Measurements from ENCODE around the gene GNB1L. TPM values are rescaled to one million over a fixed set of nuclear protein-coding genes. Genes with fewer than 3 reads are reported as not detected.

The GNB1L gene
- polyA plus RNA-seq, 1 donor from 2014 or later = 16.5 TPM

GRCh38 chr22:19869497-19870152 is 15.0 kb upstream of the GNB1L start:
- no peaks in the 10 kb centered on the region for H3K27me3 ChIP-seq (ENCODE audit: insufficient read depth, low read depth, low read length)
- no peaks in the 10 kb centered on the region for H3K79me2 ChIP-seq (replicated peaks; ENCODE audit: insufficient read depth, low read length)
- H3K4me3 ChIP-seq (ENCODE audit: low read length) = no peak overlapping the region
- no peaks in the 10 kb centered on the region for H3K36me3 ChIP-seq (ENCODE audit: insufficient read depth, low read length)
- H2AFZ ChIP-seq (ENCODE audit: low read depth, low read length) = no peak overlapping the region
- no peak for TF ChIP-seq CTCF (IDR thresholded peaks at IDR 0.05; ENCODE audit: poor library complexity, severe bottlenecking)
- no peak for TF ChIP-seq EP300 (conservative IDR thresholded peaks at IDR 0.05; ENCODE audit: poor library complexity, severe bottlenecking)
- no peak for TF ChIP-seq TAF1 (IDR thresholded peaks at IDR 0.05; ENCODE audit: low read depth)
- TF ChIP-seq REST (IDR thresholded peaks at IDR 0.05; ENCODE audit: borderline replicate concordance) = no peak
- TF ChIP-seq SMC3 (conservative IDR thresholded peaks at IDR 0.05; ENCODE audit: poor library complexity) = no peak
- no peak for TF ChIP-seq POLR2AphosphoS5 (IDR thresholded peaks at IDR 0.05)
- no peak for TF ChIP-seq RAD21 (conservative IDR thresholded peaks at IDR 0.05)
- no peak for TF ChIP-seq MXI1 (conservative IDR thresholded peaks at IDR 0.05; ENCODE audit: poor library complexity, severe bottlenecking)
- TF ChIP-seq EZH2 (IDR thresholded peaks at IDR 0.05; ENCODE audit: borderline replicate concordance, insufficient read depth, low read length, poor library complexity, severe bottlenecking) = no peak
- H3F3A ChIP-seq (ENCODE audit: insufficient read depth, low read length, poor library complexity, severe bottlenecking) = no peaks in the 10 kb centered on the region
- H3K9me3 ChIP-seq (ENCODE audit: low read length) = no peaks in the 10 kb centered on the region
- no peaks in the 10 kb centered on the region for H3K9me2 ChIP-seq (ENCODE audit: insufficient read depth, low read length)
- H3K4me2 ChIP-seq (ENCODE audit: low read length) = no peak overlapping the region
- no peak overlapping the region for H3K9ac ChIP-seq (ENCODE audit: low read length)
- H4K20me1 ChIP-seq (ENCODE audit: insufficient read depth) = no peaks in the 10 kb centered on the region
- H3K27ac ChIP-seq (ENCODE audit: low read length) = no peak overlapping the region

GRCh38 chr22:19868773-19869471 is 14.2 kb upstream of the GNB1L start:
- Histone ChIP-seq H3K4me2 (ENCODE audit: low read length) (no peak overlapping the region), H3F3A (ENCODE audit: insufficient read depth, low read length, poor library complexity, severe bottlenecking) (no peaks in the 10 kb centered on the region), H3K9ac (ENCODE audit: low read length) (no peak overlapping the region), H3K36me3 (ENCODE audit: insufficient read depth, low read length) (no peaks in the 10 kb centered on the region), H3K9me2 (ENCODE audit: insufficient read depth, low read length) (no peaks in the 10 kb centered on the region), H3K27me3 (ENCODE audit: insufficient read depth, low read depth, low read length) (no peaks in the 10 kb centered on the region), H3K79me2 (replicated peaks; ENCODE audit: insufficient read depth, low read length) (no peaks in the 10 kb centered on the region), H3K9me3 (ENCODE audit: low read length) (no peaks in the 10 kb centered on the region), H3K27ac (ENCODE audit: low read length) (no peak overlapping the region), H3K4me3 (ENCODE audit: low read length) (no peak overlapping the region), H4K20me1 (ENCODE audit: insufficient read depth) (no peaks in the 10 kb centered on the region), H2AFZ (ENCODE audit: low read depth, low read length) (no peak overlapping the region)
- no peak for TF ChIP-seq MXI1 (conservative IDR thresholded peaks at IDR 0.05; ENCODE audit: poor library complexity, severe bottlenecking)
- TF ChIP-seq CTCF (IDR thresholded peaks at IDR 0.05; ENCODE audit: poor library complexity, severe bottlenecking) = no peak
- no peak for TF ChIP-seq SMC3 (conservative IDR thresholded peaks at IDR 0.05; ENCODE audit: poor library complexity)
- TF ChIP-seq POLR2AphosphoS5 (IDR thresholded peaks at IDR 0.05) = no peak
- TF ChIP-seq RAD21 (conservative IDR thresholded peaks at IDR 0.05) = no peak
- no peak for TF ChIP-seq TAF1 (IDR thresholded peaks at IDR 0.05; ENCODE audit: low read depth)
- TF ChIP-seq EZH2 (IDR thresholded peaks at IDR 0.05; ENCODE audit: borderline replicate concordance, insufficient read depth, low read length, poor library complexity, severe bottlenecking) = no peak
- no peak for TF ChIP-seq REST (IDR thresholded peaks at IDR 0.05; ENCODE audit: borderline replicate concordance)
- TF ChIP-seq EP300 (conservative IDR thresholded peaks at IDR 0.05; ENCODE audit: poor library complexity, severe bottlenecking) = no peak
